Stimulated activated CD8-positive, alpha-beta memory T cell treated with anti-CD3 and anti-CD28 coated beads, Interleukin-12 subunit alpha, Interleukin-12 subunit beta, amount 100 ng/mL, for 4 hours (primary cell): ENCODE results near the gene DNAH11.
"Not testable (repeated sequence)": the region's sequence is repeated elsewhere in the genome, so short reads cannot be mapped to it uniquely, and the experiment has no call there.

Experiments
- DNase-seq: peaks from one replicate; pipeline ENCODE4 v3.0.0-alpha.2; 2020; ENCODE audit warnings: low read depth

DNAH11 gene

GRCh38 chr7:21717323-21717722, 174.5 kb downstream of the DNAH11 start:
- DNase-seq = no peak

- DNase-seq = no peak
Observed at GRCh38 chr7:21718391-21718790, 175.6 kb downstream of the DNAH11 start.

- DNase-seq = no peak
Observed at GRCh38 chr7:21719846-21720245, 177.0 kb downstream of the DNAH11 start.

GRCh38 chr7:21722371-21722770, 179.5 kb downstream of the DNAH11 start:
- DNase-seq = no peak

- no peak for DNase-seq
Observed at GRCh38 chr7:21724562-21724961, 181.7 kb downstream of the DNAH11 start.

- DNase-seq = no peak
Observed at GRCh38 chr7:21730399-21730798, 187.6 kb downstream of the DNAH11 start.

GRCh38 chr7:21731977-21732376, 189.1 kb downstream of the DNAH11 start:
- no peak for DNase-seq

GRCh38 chr7:21732956-21733355, 190.1 kb downstream of the DNAH11 start:
- DNase-seq = not testable (repeated sequence)

GRCh38 chr7:21733837-21734236, 191.0 kb downstream of the DNAH11 start:
- DNase-seq = no peak

- DNase-seq = no peak
Observed at GRCh38 chr7:21743493-21743892, 200.7 kb downstream of the DNAH11 start.

- no peak for DNase-seq
Observed at GRCh38 chr7:21746949-21747348, 204.1 kb downstream of the DNAH11 start.

- DNase-seq = no peak
Observed at GRCh38 chr7:21747806-21748205, 205.0 kb downstream of the DNAH11 start.

GRCh38 chr7:21749378-21749777, 206.5 kb downstream of the DNAH11 start:
- DNase-seq = no peak

GRCh38 chr7:21753071-21753470, 210.2 kb downstream of the DNAH11 start:
- no peak for DNase-seq

GRCh38 chr7:21754963-21755362, 212.1 kb downstream of the DNAH11 start:
- DNase-seq = no peak

- no peak for DNase-seq
Observed at GRCh38 chr7:21757537-21758282, 214.9 kb downstream of the DNAH11 start.

- no peak for DNase-seq
Observed at GRCh38 chr7:21758286-21758685, 215.4 kb downstream of the DNAH11 start.

- DNase-seq = no peak
Observed at GRCh38 chr7:21762469-21762868, 219.6 kb downstream of the DNAH11 start.

- no peak for DNase-seq
Observed at GRCh38 chr7:21763818-21764217, 221.0 kb downstream of the DNAH11 start.

GRCh38 chr7:21766218-21766617, 223.4 kb downstream of the DNAH11 start:
- DNase-seq = no peak

- no peak for DNase-seq
Observed at GRCh38 chr7:21767300-21767900, 224.6 kb downstream of the DNAH11 start.

- no peak for DNase-seq
Observed at GRCh38 chr7:21768279-21768678, 225.4 kb downstream of the DNAH11 start.

- DNase-seq = no peak
Observed at GRCh38 chr7:21771266-21771665, 228.4 kb downstream of the DNAH11 start.
